RWPE2 (cell line): ENCODE results near the gene MAPRE3.

ENCODE experiments used
- ATAC-seq: fragments of 200-7000 bp; cut with Tn5 transposase; 3 replicates; pipeline ENCODE4 v1.9.1; 2021; ENCODE audit warnings: low read depth
- DNase-seq: peaks from one replicate; pipeline ENCODE4 v3.0.0-alpha.2; 2020; ENCODE audit warnings: low spot score
- H3K27ac ChIP-seq: fragments of 450-650 bp; 2 replicates; pipeline ENCODE4 v1.5.1; 2017; ENCODE audit warnings: mild to moderate bottlenecking; ENCODE audit not compliant: poor library complexity, severe bottlenecking
- H3K27me3 ChIP-seq: fragments of 250-450 bp; sonication (Bioruptor Pico); 2 replicates; pipeline ENCODE4 v1.5.1; 2021; ENCODE audit warnings: mild to moderate bottlenecking, moderate library complexity; ENCODE audit not compliant: insufficient read depth, poor library complexity, severe bottlenecking
- H3K36me3 ChIP-seq: fragments of 250-450 bp; sonication (Bioruptor Pico); 2 replicates; pipeline ENCODE4 v1.5.1; 2020; ENCODE audit warnings: low read depth, mild to moderate bottlenecking, moderate library complexity
- H3K4me1 ChIP-seq: fragments of 250-450 bp; sonication (Bioruptor Pico); 2 replicates; pipeline ENCODE4 v1.5.1; 2021; ENCODE audit warnings: mild to moderate bottlenecking, moderate library complexity; ENCODE audit not compliant: insufficient read depth, poor library complexity, severe bottlenecking
- H3K4me3 ChIP-seq: fragments of 250-450 bp; sonication (Bioruptor Pico); 2 replicates; pipeline ENCODE4 v1.5.1; 2021; ENCODE audit warnings: mild to moderate bottlenecking, moderate library complexity; ENCODE audit not compliant: severe bottlenecking
- H3K9me3 ChIP-seq: fragments of 250-450 bp; sonication (Bioruptor Pico); 2 replicates; pipeline ENCODE4 v1.5.1; 2021; ENCODE audit warnings: mild to moderate bottlenecking, moderate library complexity; ENCODE audit not compliant: severe bottlenecking
- CTCF ChIP-seq: fragments of 450-650 bp; IDR thresholded peaks from one replicate; pipeline ENCODE4 v1.5.1; 2017; ENCODE audit warnings: mild to moderate bottlenecking, moderate library complexity; ENCODE audit not compliant: poor library complexity, severe bottlenecking

MAPRE3 gene

GRCh38 chr2:26957041-26957440 is 13.4 kb upstream of the MAPRE3 start:
- H3K9me3 ChIP-seq = no peaks in the 10 kb centered on the region
- TF ChIP-seq CTCF = no peak
- no peaks in the 10 kb centered on the region for H3K36me3 ChIP-seq
- no peaks in the 10 kb centered on the region for H3K4me1 ChIP-seq
- H3K27ac ChIP-seq = no peak overlapping the region
- H3K27me3 ChIP-seq = peaks cover 63% of the 10 kb centered on the region
- H3K4me3 ChIP-seq = no peak overlapping the region
- DNase-seq (no peak), ATAC-seq (no peak)

GRCh38 chr2:26957534-26957933 is 12.9 kb upstream of the MAPRE3 start:
- Histone ChIP-seq H3K27ac (no peak overlapping the region), H3K27me3 (peaks cover 59% of the 10 kb centered on the region), H3K4me3 (no peak overlapping the region), H3K36me3 (no peaks in the 10 kb centered on the region), H3K4me1 (no peaks in the 10 kb centered on the region), H3K9me3 (no peaks in the 10 kb centered on the region)
- DNase-seq (no peak), ATAC-seq (no peak)
- no peak for TF ChIP-seq CTCF

- Histone ChIP-seq H3K4me1 (no peaks in the 10 kb centered on the region), H3K36me3 (no peaks in the 10 kb centered on the region), H3K27ac (no peak overlapping the region), H3K9me3 (no peaks in the 10 kb centered on the region), H3K4me3 (no peak overlapping the region), H3K27me3 (peaks cover 46% of the 10 kb centered on the region)
- DNase-seq (no peak), ATAC-seq (no peak)
- no peak for TF ChIP-seq CTCF
Measured at GRCh38 chr2:26959331-26959730, 11.1 kb upstream of the MAPRE3 start.

- Histone ChIP-seq H3K36me3 (no peaks in the 10 kb centered on the region), H3K9me3 (no peaks in the 10 kb centered on the region), H3K27me3 (peaks cover 4% of the 10 kb centered on the region), H3K4me3 (no peak overlapping the region), H3K27ac (no peak overlapping the region), H3K4me1 (no peaks in the 10 kb centered on the region)
- no peak for TF ChIP-seq CTCF
- ATAC-seq (no peak), DNase-seq (no peak)
Measured at GRCh38 chr2:26964446-26965130, 5.8 kb upstream of the MAPRE3 start.

- DNase-seq = no peak
- ATAC-seq = no peak
- H3K27me3 ChIP-seq = no peaks in the 10 kb centered on the region
- TF ChIP-seq CTCF = no peak
- H3K4me3 ChIP-seq = no peak overlapping the region
- no peak overlapping the region for H3K27ac ChIP-seq
- H3K4me1 ChIP-seq = peaks cover 6% of the 10 kb centered on the region
- no peaks in the 10 kb centered on the region for H3K9me3 ChIP-seq
- no peaks in the 10 kb centered on the region for H3K36me3 ChIP-seq
Measured at GRCh38 chr2:26968001-26968400, 2.4 kb upstream of the MAPRE3 start.
